ENCODE results near the gene EMC8. TPM values are rescaled to one million over a fixed set of nuclear protein-coding genes. Genes with fewer than 3 reads are reported as not detected.

EMC8 gene
- polyA plus RNA-seq, 1 donor (not counting 4 experiments of a cell fraction or from before 2014, with no cell fraction given): 38.5 TPM

DNA sequence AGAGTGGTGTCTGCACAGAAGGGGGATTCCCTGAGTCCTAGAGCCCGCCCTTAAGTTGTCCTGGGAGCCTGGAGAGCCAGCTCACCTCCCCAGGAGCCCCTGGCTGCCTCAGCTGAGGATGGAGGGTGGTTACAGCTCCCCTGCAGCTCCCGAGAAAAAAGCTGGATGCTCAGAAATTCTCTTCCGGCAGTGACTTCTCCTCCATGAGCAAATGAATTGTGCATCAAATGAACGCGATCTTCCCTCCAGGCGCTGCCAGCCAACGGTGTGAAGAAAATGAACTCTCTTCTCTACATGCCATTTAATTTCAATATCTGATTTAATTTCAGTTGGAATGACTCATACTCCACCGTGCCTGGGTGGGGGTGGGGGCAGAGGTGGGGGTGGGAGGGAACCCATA lies 34.1 kb downstream of the EMC8 start:
- H3K9me3 ChIP-seq (ENCODE audit: control insufficient read depth, low read depth, low read length): no peaks in the 10 kb centered on the region
- TF ChIP-seq EZH2 (IDR thresholded peaks at IDR 0.05; ENCODE audit: low read length): no peak
- TF ChIP-seq, protein P1, sequence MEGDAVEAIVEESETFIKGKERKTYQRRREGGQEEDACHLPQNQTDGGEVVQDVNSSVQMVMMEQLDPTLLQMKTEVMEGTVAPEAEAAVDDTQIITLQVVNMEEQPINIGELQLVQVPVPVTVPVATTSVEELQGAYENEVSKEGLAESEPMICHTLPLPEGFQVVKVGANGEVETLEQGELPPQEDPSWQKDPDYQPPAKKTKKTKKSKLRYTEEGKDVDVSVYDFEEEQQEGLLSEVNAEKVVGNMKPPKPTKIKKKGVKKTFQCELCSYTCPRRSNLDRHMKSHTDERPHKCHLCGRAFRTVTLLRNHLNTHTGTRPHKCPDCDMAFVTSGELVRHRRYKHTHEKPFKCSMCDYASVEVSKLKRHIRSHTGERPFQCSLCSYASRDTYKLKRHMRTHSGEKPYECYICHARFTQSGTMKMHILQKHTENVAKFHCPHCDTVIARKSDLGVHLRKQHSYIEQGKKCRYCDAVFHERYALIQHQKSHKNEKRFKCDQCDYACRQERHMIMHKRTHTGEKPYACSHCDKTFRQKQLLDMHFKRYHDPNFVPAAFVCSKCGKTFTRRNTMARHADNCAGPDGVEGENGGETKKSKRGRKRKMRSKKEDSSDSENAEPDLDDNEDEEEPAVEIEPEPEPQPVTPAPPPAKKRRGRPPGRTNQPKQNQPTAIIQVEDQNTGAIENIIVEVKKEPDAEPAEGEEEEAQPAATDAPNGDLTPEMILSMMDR (optimal IDR thresholded peaks at IDR 0.05 in 1 of 3, IDR thresholded peaks at IDR 0.05 in 1 of 3, conservative IDR thresholded peaks at IDR 0.05 in 1 of 3; ENCODE audit: extremely low read depth in 1 of 3, insufficient read depth in 2 of 3, low read length in 3 of 3): no peak
- no peak overlapping the region for H2AFZ ChIP-seq (ENCODE audit: control insufficient read depth, low read length)
- no peaks in the 10 kb centered on the region for H3K79me2 ChIP-seq (ENCODE audit: control insufficient read depth, insufficient read depth, low read length)
- FAIRE-seq: peak; percentile 23
- peaks cover 17% of the 10 kb centered on the region for H3K4me1 ChIP-seq (ENCODE audit: control insufficient read depth, extremely low read depth, insufficient read depth, low read length)
- H3K27me3 ChIP-seq (ENCODE audit: control insufficient read depth, extremely low read depth, insufficient read depth, low read length): no peaks in the 10 kb centered on the region
- no peak overlapping the region for H3K4me3 ChIP-seq (ENCODE audit: control insufficient read depth in 2 of 3, extremely low read depth in 1 of 3, insufficient read depth in 2 of 3, low read depth in 1 of 3, low read length in 3 of 3)
- no peaks in the 10 kb centered on the region for H4K20me1 ChIP-seq (ENCODE audit: control insufficient read depth, extremely low read depth, insufficient read depth, low read length)
- no peak overlapping the region for H3K9ac ChIP-seq (ENCODE audit: control insufficient read depth, extremely low read depth, insufficient read depth, low read length)
- H3K9me1 ChIP-seq (ENCODE audit: control insufficient read depth, extremely low read depth, insufficient read depth, low read length): no peaks in the 10 kb centered on the region
- dilution Hi-C loops (cut with MboI; ENCODE audit: extremely low pct_ligation_motif_present, low sequenced_read_pairs): no loop called here
- H3K4me2 ChIP-seq (ENCODE audit: control insufficient read depth, extremely low read depth, insufficient read depth, low read depth, low read length): no peak overlapping the region
- no peak for DNase-seq (ENCODE audit: low read depth, low spot score)
- no peak overlapping the region for H3K27ac ChIP-seq (ENCODE audit: control insufficient read depth, insufficient read depth, low read length)
- H3K36me3 ChIP-seq (ENCODE audit: control insufficient read depth in 2 of 2, extremely low read depth in 1 of 2, insufficient read depth in 2 of 2, low read length in 2 of 2): no peaks in the 10 kb centered on the region

DNA sequence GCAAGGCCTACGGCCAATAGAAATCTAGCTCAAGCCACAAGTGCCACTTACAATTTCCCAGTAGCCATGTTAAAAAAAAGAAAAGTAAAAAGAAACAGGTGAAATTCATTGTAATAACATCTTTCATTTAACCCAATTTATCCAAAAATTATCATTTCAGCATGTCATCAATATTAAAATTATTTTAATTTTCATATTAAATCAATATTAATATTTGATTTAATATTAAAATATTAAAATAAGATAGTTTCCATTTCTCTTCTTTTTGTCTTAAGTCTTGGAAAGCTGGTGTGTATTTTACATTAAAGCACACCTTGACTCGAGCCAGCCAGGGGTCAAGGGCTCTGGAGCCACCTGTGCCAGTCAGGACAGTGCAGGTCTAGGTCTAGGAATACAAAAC lies 35.7 kb downstream of the EMC8 start:
- Histone ChIP-seq H3K27ac (ENCODE audit: control insufficient read depth, insufficient read depth, low read length) (no peak overlapping the region), H3K4me1 (ENCODE audit: control insufficient read depth, extremely low read depth, insufficient read depth, low read length) (peaks cover 17% of the 10 kb centered on the region), H3K36me3 (ENCODE audit: control insufficient read depth in 2 of 2, extremely low read depth in 1 of 2, insufficient read depth in 2 of 2, low read length in 2 of 2) (no peaks in the 10 kb centered on the region), H3K9ac (ENCODE audit: control insufficient read depth, extremely low read depth, insufficient read depth, low read length) (no peak overlapping the region), H3K4me2 (ENCODE audit: control insufficient read depth, extremely low read depth, insufficient read depth, low read depth, low read length) (no peak overlapping the region), H3K79me2 (ENCODE audit: control insufficient read depth, insufficient read depth, low read length) (no peaks in the 10 kb centered on the region), H3K27me3 (ENCODE audit: control insufficient read depth, extremely low read depth, insufficient read depth, low read length) (no peaks in the 10 kb centered on the region), H3K4me3 (ENCODE audit: control insufficient read depth in 2 of 3, extremely low read depth in 1 of 3, insufficient read depth in 2 of 3, low read depth in 1 of 3, low read length in 3 of 3) (no peak overlapping the region), H3K9me3 (ENCODE audit: control insufficient read depth, low read depth, low read length) (no peaks in the 10 kb centered on the region), H2AFZ (ENCODE audit: control insufficient read depth, low read length) (no peak overlapping the region), H3K9me1 (ENCODE audit: control insufficient read depth, extremely low read depth, insufficient read depth, low read length) (no peaks in the 10 kb centered on the region), H4K20me1 (ENCODE audit: control insufficient read depth, extremely low read depth, insufficient read depth, low read length) (no peaks in the 10 kb centered on the region)
- FAIRE-seq: no peak
- TF ChIP-seq, protein P1 (optimal IDR thresholded peaks at IDR 0.05 in 1 of 3, IDR thresholded peaks at IDR 0.05 in 1 of 3, conservative IDR thresholded peaks at IDR 0.05 in 1 of 3; ENCODE audit: extremely low read depth in 1 of 3, insufficient read depth in 2 of 3, low read length in 3 of 3): no peak
- no peak for TF ChIP-seq EZH2 (IDR thresholded peaks at IDR 0.05; ENCODE audit: low read length)
- dilution Hi-C loops (cut with MboI; ENCODE audit: extremely low pct_ligation_motif_present, low sequenced_read_pairs): no loop called here
- no peak for DNase-seq (ENCODE audit: low read depth, low spot score)
